Measurements from ENCODE around the gene FAM204A.

GRCh38 chr10:118253397-118253796, 88.7 kb downstream of the FAM204A start:
- no peak for TF ChIP-seq POLR2A (IDR thresholded peaks at IDR 0.05)
- TF ChIP-seq, protein P1, sequence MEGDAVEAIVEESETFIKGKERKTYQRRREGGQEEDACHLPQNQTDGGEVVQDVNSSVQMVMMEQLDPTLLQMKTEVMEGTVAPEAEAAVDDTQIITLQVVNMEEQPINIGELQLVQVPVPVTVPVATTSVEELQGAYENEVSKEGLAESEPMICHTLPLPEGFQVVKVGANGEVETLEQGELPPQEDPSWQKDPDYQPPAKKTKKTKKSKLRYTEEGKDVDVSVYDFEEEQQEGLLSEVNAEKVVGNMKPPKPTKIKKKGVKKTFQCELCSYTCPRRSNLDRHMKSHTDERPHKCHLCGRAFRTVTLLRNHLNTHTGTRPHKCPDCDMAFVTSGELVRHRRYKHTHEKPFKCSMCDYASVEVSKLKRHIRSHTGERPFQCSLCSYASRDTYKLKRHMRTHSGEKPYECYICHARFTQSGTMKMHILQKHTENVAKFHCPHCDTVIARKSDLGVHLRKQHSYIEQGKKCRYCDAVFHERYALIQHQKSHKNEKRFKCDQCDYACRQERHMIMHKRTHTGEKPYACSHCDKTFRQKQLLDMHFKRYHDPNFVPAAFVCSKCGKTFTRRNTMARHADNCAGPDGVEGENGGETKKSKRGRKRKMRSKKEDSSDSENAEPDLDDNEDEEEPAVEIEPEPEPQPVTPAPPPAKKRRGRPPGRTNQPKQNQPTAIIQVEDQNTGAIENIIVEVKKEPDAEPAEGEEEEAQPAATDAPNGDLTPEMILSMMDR (IDR thresholded peaks at IDR 0.05): no peak

All from adrenal gland (tissue), 5 donors.